ENCODE data around the gene DOCK9.
"Not testable (repeated sequence)": the region's sequence is repeated elsewhere in the genome, so short reads cannot be mapped to it uniquely, and the experiment has no call there.

Gene DOCK9

GRCh38 chr13:98909016-98909415 is 68.8 kb downstream of the DOCK9 start:
- DNase-seq = no peak

GRCh38 chr13:98906746-98907502 is 70.9 kb downstream of the DOCK9 start:
- no peak for DNase-seq

GRCh38 chr13:98905199-98905598 is 72.7 kb downstream of the DOCK9 start:
- no peak for DNase-seq

GRCh38 chr13:98900442-98900841 is 77.4 kb downstream of the DOCK9 start:
- DNase-seq = peak; percentile 35

GRCh38 chr13:98897706-98898105 is 80.2 kb downstream of the DOCK9 start:
- DNase-seq = no peak

GRCh38 chr13:98896868-98897144 is 81.1 kb downstream of the DOCK9 start:
- DNase-seq = no peak

GRCh38 chr13:98896083-98896867 is 81.6 kb downstream of the DOCK9 start:
- no peak for DNase-seq

- DNase-seq = not testable (repeated sequence)
Measured at GRCh38 chr13:98894814-98895213, 83.0 kb downstream of the DOCK9 start.

GRCh38 chr13:98893371-98893770 is 84.5 kb downstream of the DOCK9 start:
- DNase-seq = no peak

GRCh38 chr13:98892821-98893220 is 85.0 kb downstream of the DOCK9 start:
- no peak for DNase-seq

- DNase-seq = no peak
Measured at GRCh38 chr13:98892077-98892476, 85.8 kb downstream of the DOCK9 start.

- DNase-seq = no peak
Measured at GRCh38 chr13:98890925-98891324, 86.9 kb downstream of the DOCK9 start.

GRCh38 chr13:98890186-98890585 is 87.7 kb downstream of the DOCK9 start:
- peak; percentile 90 for DNase-seq

GRCh38 chr13:98889419-98890085 is 88.3 kb downstream of the DOCK9 start:
- no peak for DNase-seq

- DNase-seq = no peak
Measured at GRCh38 chr13:98888890-98889279, 89.0 kb downstream of the DOCK9 start.

GRCh38 chr13:98888222-98888889 is 89.5 kb downstream of the DOCK9 start:
- DNase-seq = no peak

GRCh38 chr13:98886587-98887230 is 91.2 kb downstream of the DOCK9 start:
- DNase-seq = no peak

- DNase-seq = no peak
Measured at GRCh38 chr13:98885600-98885999, 92.3 kb downstream of the DOCK9 start.

GRCh38 chr13:98883998-98884397 is 93.9 kb downstream of the DOCK9 start:
- no peak for DNase-seq

- no peak for DNase-seq
Measured at GRCh38 chr13:98881390-98881789, 96.5 kb downstream of the DOCK9 start.

GRCh38 chr13:98880677-98881076 is 97.2 kb downstream of the DOCK9 start:
- no peak for DNase-seq

- DNase-seq = no peak
Measured at GRCh38 chr13:98879957-98880356, 97.9 kb downstream of the DOCK9 start.

GRCh38 chr13:98879127-98879520 is 98.7 kb downstream of the DOCK9 start:
- DNase-seq = no peak

All from fibroblast of skin of right quadriceps (primary cell).